Neural cell (in vitro differentiated cells): ENCODE data around the gene CPM.

Experiments used
- EZH2 ChIP-seq: fragments of 200-600, 300-800 bp; shearing (Covaris generic), sonication (generic); IDR thresholded peaks from 2 replicates; pipeline ENCODE4 v1.6.1; 2014; ENCODE audit warnings: antibody characterized with exemption, low read length, borderline replicate concordance, mild to moderate bottlenecking; ENCODE audit not compliant: insufficient read depth, poor library complexity, severe bottlenecking
- POLR2AphosphoS5 ChIP-seq: IDR thresholded peaks from 2 replicates; pipeline ENCODE4 v1.6.1; 2012
- TAF1 ChIP-seq: IDR thresholded peaks from 2 replicates; pipeline ENCODE4 v1.6.1; 2012; ENCODE audit warnings: low read depth
- TF ChIP-seq, protein P1 (sequence below): fragments of 450-650 bp; IDR thresholded peaks from 2 replicates; pipeline ENCODE4 v1.5.1; 2014; ENCODE audit warnings: antibody characterized with exemption, mild to moderate bottlenecking, moderate library complexity; ENCODE audit not compliant: poor library complexity, severe bottlenecking

DNA sequence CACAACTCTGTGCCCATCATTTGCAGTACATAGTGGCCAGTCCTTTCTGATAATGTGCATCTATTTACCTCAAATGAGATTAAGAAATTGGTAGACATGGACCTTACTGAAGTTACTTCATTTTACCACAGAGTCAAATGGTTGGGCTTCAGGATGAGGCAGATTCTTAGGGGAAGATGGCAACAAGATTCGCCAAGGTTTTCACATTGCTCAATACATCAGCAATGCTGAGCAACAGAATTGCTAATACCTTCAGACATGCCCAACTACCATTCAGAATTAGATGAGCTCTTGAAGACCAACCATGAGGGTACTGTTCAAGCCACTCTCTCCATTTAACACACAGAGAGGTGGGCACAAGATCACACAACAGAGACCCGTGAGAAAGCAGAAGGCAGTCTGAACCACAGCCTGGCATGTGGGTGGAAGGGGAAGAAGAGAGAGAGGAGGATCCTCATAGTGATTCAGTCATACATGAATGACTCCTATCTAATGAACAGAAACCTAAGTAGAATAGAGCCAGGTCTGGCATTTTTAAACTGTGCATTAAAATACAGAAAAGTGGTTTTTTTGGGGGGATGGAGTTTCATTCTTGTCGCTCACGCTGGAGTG is 28.5 kb downstream of the CPM start:
- TF ChIP-seq POLR2AphosphoS5 (no peak), TAF1 (no peak), EZH2 (no peak)
- TF ChIP-seq, protein P1, sequence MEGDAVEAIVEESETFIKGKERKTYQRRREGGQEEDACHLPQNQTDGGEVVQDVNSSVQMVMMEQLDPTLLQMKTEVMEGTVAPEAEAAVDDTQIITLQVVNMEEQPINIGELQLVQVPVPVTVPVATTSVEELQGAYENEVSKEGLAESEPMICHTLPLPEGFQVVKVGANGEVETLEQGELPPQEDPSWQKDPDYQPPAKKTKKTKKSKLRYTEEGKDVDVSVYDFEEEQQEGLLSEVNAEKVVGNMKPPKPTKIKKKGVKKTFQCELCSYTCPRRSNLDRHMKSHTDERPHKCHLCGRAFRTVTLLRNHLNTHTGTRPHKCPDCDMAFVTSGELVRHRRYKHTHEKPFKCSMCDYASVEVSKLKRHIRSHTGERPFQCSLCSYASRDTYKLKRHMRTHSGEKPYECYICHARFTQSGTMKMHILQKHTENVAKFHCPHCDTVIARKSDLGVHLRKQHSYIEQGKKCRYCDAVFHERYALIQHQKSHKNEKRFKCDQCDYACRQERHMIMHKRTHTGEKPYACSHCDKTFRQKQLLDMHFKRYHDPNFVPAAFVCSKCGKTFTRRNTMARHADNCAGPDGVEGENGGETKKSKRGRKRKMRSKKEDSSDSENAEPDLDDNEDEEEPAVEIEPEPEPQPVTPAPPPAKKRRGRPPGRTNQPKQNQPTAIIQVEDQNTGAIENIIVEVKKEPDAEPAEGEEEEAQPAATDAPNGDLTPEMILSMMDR = no peak
